K562 (cell line): ENCODE data around the gene GRIK2. TPM values are rescaled to one million over a fixed set of nuclear protein-coding genes. Genes with fewer than 3 reads are reported as not detected.

Source experiments
- ATAC-seq: fragments of 200-7000 bp; cut with Tn5 transposase; 3 replicates; pipeline ENCODE4 v1.9.1; 2020; ENCODE audit warnings: moderate library complexity
- BruUV-seq: library from RNA; stranded (reverse); fragments of 400-500 nt; replicated peaks from 2 replicates; lab custom pipeline; 2021; lab: Mats Ljungman, UMichigan
- CTCF ChIA-PET: fragments of 300-600 bp; formaldehyde crosslinking; extraction: SDS; loops from one replicate; lab custom pipeline; 2021; ENCODE audit warnings: low intra/inter-chr PET ratio; lab: Yijun Ruan, JAX
- POLR2A ChIA-PET: fragments of 300-600, 350-650 bp; sonication (Branson Sonifier 250); formaldehyde crosslinking; extraction: SDS; loops from one replicate; lab custom pipeline; 2021; ENCODE audit warnings: antibody characterized with exemption, inconsistent platforms; lab: Yijun Ruan, JAX
- DNase-seq, 4 experiments: peaks; one replicate each; pipeline versions ENCODE4 v3.0.0 to v3.0.0-alpha.2; 2011 to 2018; ENCODE audit warnings: low spot score in 3 of 4, mixed read lengths in 3 of 4; ENCODE audit errors: extremely low read depth in 1 of 4
- FAIRE-seq: peaks from 2 replicates; lab custom pipeline; 2011; peaks lifted over from hg19 to GRCh38; lab: Jason Lieb, UNC
- H2AFZ ChIP-seq: 2 replicates; pipeline ENCODE4 v1.6.0; 2011; ENCODE audit warnings: low read depth, low read length, control low read depth, inconsistent platforms
- H3K27ac ChIP-seq: fragments of 200-600 bp; 3 replicates; pipeline ENCODE4 v1.8.0; 2011; ENCODE audit warnings: low read depth, mild to moderate bottlenecking, control low read depth, inconsistent platforms, low read length, moderate library complexity, mixed read lengths; ENCODE audit errors: extremely low read depth
- H3K27me3 ChIP-seq, 2 experiments: fragments of 300-600 bp in 1 of 2; 2 replicates in 1 of 2; 3 replicates in 1 of 2; pipeline versions ENCODE4 v1.6.0 to v1.8.0; 2011; ENCODE audit warnings: inconsistent platforms in 2 of 2, low read length in 2 of 2, mild to moderate bottlenecking in 1 of 2, mixed read lengths in 1 of 2, moderate library complexity in 1 of 2; ENCODE audit not compliant: control insufficient read depth in 2 of 2, insufficient read depth in 2 of 2
- H3K36me3 ChIP-seq: fragments of 300-600 bp; 3 replicates; pipeline ENCODE4 v1.8.0; 2011; ENCODE audit warnings: mild to moderate bottlenecking, low read length, inconsistent platforms; ENCODE audit not compliant: control insufficient read depth, insufficient read depth
- H3K4me1 ChIP-seq, 2 experiments: fragments of 200-600 bp in 1 of 2; replicated peaks in 1 of 2; 2 replicates in 1 of 2; 3 replicates in 1 of 2; pipeline versions ENCODE4 v1.5.1 to v1.8.0; 2011; ENCODE audit warnings: inconsistent platforms in 2 of 2, low read length in 2 of 2, mild to moderate bottlenecking in 1 of 2, mixed read lengths in 1 of 2, moderate library complexity in 1 of 2; ENCODE audit not compliant: control insufficient read depth in 2 of 2, insufficient read depth in 2 of 2
- H3K4me2 ChIP-seq: 2 replicates; pipeline ENCODE4 v1.6.1; 2011; ENCODE audit warnings: low read length, control low read depth, inconsistent platforms, mixed read lengths; ENCODE audit not compliant: insufficient read depth
- H3K4me3 ChIP-seq: fragments of 200-600 bp; sonication (generic), shearing (Covaris generic); 2 replicates; pipeline ENCODE4 v1.5.1; 2016; ENCODE audit warnings: control low read depth, inconsistent platforms
- H3K79me2 ChIP-seq: fragments of 200-600 bp; 3 replicates; pipeline ENCODE4 v1.8.0; 2011; ENCODE audit warnings: low read length, inconsistent platforms; ENCODE audit not compliant: control insufficient read depth, insufficient read depth
- H3K9ac ChIP-seq, 2 experiments: 2 replicates each; pipeline versions ENCODE4 v1.6.0 to v1.6.1; 2011; ENCODE audit warnings: low read depth in 2 of 2, low read length in 2 of 2, control low read depth in 1 of 2, inconsistent platforms in 1 of 2, mild to moderate bottlenecking in 1 of 2, mixed read lengths in 1 of 2; ENCODE audit not compliant: insufficient read depth in 1 of 2
- H3K9me1 ChIP-seq: one replicate; pipeline ENCODE4 v1.6.0; 2011; ENCODE audit warnings: inconsistent platforms, mild to moderate bottlenecking, low read length, moderate library complexity; ENCODE audit not compliant: control insufficient read depth, insufficient read depth
- H3K9me3 ChIP-seq: replicated peaks from 2 replicates; pipeline ENCODE4 v1.5.1; 2011; ENCODE audit warnings: low read depth, low read length, inconsistent platforms; ENCODE audit not compliant: control insufficient read depth, insufficient read depth
- H4K20me1 ChIP-seq: replicated peaks from 2 replicates; pipeline ENCODE4 v1.6.1; 2011; ENCODE audit warnings: low read length, inconsistent platforms, mixed read lengths; ENCODE audit not compliant: control insufficient read depth, insufficient read depth
- CEBPB ChIP-seq: fragments of 450-650 bp; IDR thresholded peaks from 2 replicates; pipeline ENCODE4 v1.6.1; 2016; ENCODE audit warnings: missing genetic modification characterization, missing compliant biosample characterization
- CHD1 ChIP-seq: fragments of 200-600 bp; sonication (generic); IDR thresholded peaks from one replicate; pipeline ENCODE4 v1.6.1; 2012; ENCODE audit warnings: mild to moderate bottlenecking, moderate library complexity, low read length, inconsistent platforms
- KDM1A ChIP-seq, 2 experiments: fragments of 450-650 bp; IDR thresholded peaks; 2 replicates each; pipeline ENCODE4 v1.6.1; 2016; ENCODE audit warnings: mild to moderate bottlenecking in 2 of 2
- PURB ChIP-seq: sonication (generic); formaldehyde crosslinking; IDR thresholded peaks from 2 replicates; pipeline ENCODE4 v1.9.0; 2021; ENCODE audit warnings: low read depth, mild to moderate bottlenecking, missing genetic modification reagents
- TARDBP ChIP-seq: fragments of 450-650 bp; IDR thresholded peaks from 2 replicates; pipeline ENCODE4 v1.6.1; 2016
- ZBED1 ChIP-seq: IDR thresholded peaks from 2 replicates; pipeline ENCODE4 v1.6.1; 2014
- ZNF184 ChIP-seq: sonication (generic); formaldehyde crosslinking; IDR thresholded peaks from 2 replicates; pipeline ENCODE4 v1.5.0; 2020; ENCODE audit warnings: missing genetic modification reagents
- WGBS: fragments of 100-300 bp; shearing (Covaris generic); methylation state at CpG from one replicate; pipeline ENCODE4 v1.1.6; 2016; ENCODE audit warnings: low coverage, mixed read lengths; ENCODE audit not compliant: insufficient coverage; ENCODE audit errors: missing lambda C conversion rate; 5-methylcytosine and 5-hydroxymethylcytosine counted together
- in situ Hi-C: fragments of 300-500 bp; cut with MboI; formaldehyde crosslinking; loops from 4 replicates; pipeline ENCODE4 v1.15.0; 2018; ENCODE audit warnings: inconsistent platforms, mixed read lengths
- intact Hi-C: fragments of 100-400 bp; cut with micrococcal nuclease; formaldehyde crosslinking; loops from 2 replicates; pipeline ENCODE4 v1.14.2; 2022
- polyA plus RNA-seq, 8 experiments: library from polyadenylated mRNA; depleted of rRNA in 4 of 8; stranded (reverse) in 5 of 8; unstranded in 3 of 8; fragments of >200 nt; fragmentation: Nextera tagmentation in 2 of 8; fragmentation: Illumina TruSeq in 1 of 8; extraction: Ambion mirVana in 2 of 8; extraction: Trizol in 1 of 8; gene quantifications; 2 replicates each; pipeline versions ENCODE4 v1.2.1 to v1.2.3, GENCODE V29; 2011 to 2014; ENCODE audit warnings: inconsistent platforms in 1 of 8, missing spikeins in 1 of 8
- total RNA-seq, 7 experiments: library from RNA; depleted of rRNA in 6 of 7; stranded (reverse); fragments of >200 nt in 6 of 7; fragmentation: Illumina TruSeq in 2 of 7; extraction: Trizol in 2 of 7; gene quantifications; 2 replicates each; pipeline versions ENCODE4 v1.2.1 to v1.2.3, GENCODE V29; 2011 to 2021; ENCODE audit warnings: low replicate concordance in 1 of 7
- TF ChIP-seq, protein P1 (sequence below): fragments of 250-450 bp; sonication (Bioruptor Pico); IDR thresholded peaks from 2 replicates; pipeline ENCODE4 v1.4.0; 2020
- TF ChIP-seq, protein P2 (sequence below): fragments of 450-650 bp; IDR thresholded peaks from 2 replicates; pipeline ENCODE4 v1.6.1; 2016; ENCODE audit warnings: low read depth, mild to moderate bottlenecking, moderate library complexity

GRIK2 gene
- total and polyA plus RNA-seq, 9 of the 15 experiments (the other 6 are each of a cell fraction or from before 2014, with no cell fraction given), result not detected

DNA sequence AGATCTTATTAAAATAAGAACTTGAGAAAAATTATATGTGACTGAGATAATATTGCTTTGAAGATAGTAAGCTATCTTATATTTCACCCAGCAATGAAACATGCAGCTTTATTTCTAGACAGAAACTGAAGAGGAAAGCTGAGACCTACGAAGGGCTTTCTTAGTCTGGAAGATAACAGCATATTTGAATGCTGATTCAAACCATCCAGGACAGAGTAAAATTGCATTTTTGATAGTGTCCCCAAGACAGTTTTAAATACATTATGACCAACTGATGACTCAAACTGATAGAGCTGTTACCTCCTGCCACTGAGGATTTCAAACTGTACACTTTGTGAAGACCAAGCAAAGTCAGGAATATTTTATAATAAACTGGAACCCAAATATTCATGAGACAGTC, 409.6 kb downstream of the GRIK2 start (continued):
- TF ChIP-seq ZNF184 (CRISPR knock-in tag), result no peak

DNA sequence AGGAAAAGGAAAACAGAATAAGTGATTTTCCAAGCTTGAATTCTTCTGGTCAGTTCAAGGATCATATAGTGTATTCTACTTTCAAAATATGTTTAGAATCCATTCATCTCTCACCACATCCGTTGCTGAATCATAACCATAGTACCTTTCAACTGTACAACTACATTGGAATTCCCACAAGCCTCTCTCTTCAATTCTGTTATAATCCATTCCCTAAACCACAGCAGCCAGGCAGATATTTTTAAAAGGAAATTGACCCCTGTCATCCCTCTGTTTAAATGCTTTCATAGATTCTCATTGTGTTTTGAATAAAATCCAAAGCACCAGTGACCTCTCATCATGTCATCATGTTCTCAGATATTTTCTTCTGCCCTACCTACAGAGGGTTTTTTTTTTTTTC, 412.7 kb downstream of the GRIK2 start:
- 13% methylated on average over 1 of the region's 1 CpG for WGBS
- Histone ChIP-seq H3K4me2 (no peak overlapping the region), H3K9ac (no peak overlapping the region), H3K27ac (no peak overlapping the region), H3K27me3 (no peaks in the 10 kb centered on the region), H4K20me1 (no peaks in the 10 kb centered on the region), H3K36me3 (no peaks in the 10 kb centered on the region), H3K4me1 (no peaks in the 10 kb centered on the region), H3K9me1 (no peaks in the 10 kb centered on the region), H3K9me3 (no peaks in the 10 kb centered on the region), H3K4me3 (no peak overlapping the region), H3K79me2 (no peaks in the 10 kb centered on the region), H2AFZ (no peak overlapping the region)
- DNase-seq (no peak), FAIRE-seq (no peak), ATAC-seq (no peak)
- intact Hi-C loops, result no loop called here
- TF ChIP-seq, protein P1, sequence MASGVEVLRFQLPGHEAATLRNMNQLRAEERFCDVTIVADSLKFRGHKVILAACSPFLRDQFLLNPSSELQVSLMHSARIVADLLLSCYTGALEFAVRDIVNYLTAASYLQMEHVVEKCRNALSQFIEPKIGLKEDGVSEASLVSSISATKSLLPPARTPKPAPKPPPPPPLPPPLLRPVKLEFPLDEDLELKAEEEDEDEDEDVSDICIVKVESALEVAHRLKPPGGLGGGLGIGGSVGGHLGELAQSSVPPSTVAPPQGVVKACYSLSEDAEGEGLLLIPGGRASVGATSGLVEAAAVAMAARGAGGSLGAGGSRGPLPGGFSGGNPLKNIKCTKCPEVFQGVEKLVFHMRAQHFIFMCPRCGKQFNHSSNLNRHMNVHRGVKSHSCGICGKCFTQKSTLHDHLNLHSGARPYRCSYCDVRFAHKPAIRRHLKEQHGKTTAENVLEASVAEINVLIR (CRISPR knock-in tag), result no peak
- TF ChIP-seq KDM1A (IDR thresholded peaks at IDR 0.05) (no peak), PURB (no peak), CEBPB (tag) (no peak), TARDBP (no peak), CHD1 (no peak), ZBED1 (no peak)
- TF ChIP-seq, protein P2, sequence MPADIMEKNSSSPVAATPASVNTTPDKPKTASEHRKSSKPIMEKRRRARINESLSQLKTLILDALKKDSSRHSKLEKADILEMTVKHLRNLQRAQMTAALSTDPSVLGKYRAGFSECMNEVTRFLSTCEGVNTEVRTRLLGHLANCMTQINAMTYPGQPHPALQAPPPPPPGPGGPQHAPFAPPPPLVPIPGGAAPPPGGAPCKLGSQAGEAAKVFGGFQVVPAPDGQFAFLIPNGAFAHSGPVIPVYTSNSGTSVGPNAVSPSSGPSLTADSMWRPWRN, result no peak
- in situ Hi-C loops, result no loop called here
- ChIA-PET CTCF (no interaction called here), POLR2A (no interaction called here)
- no TSS peak for BruUV-seq
